HG03457 (cell line): ENCODE data around the gene LTA4H.

Source experiments
- ATAC-seq: cut with Tn5 transposase; IDR thresholded peaks from one replicate; pipeline ENCODE4 v1.9.1; 2021; ENCODE audit warnings: moderate number of reproducible peaks; ENCODE audit not compliant: unreplicated experiment

Gene LTA4H

DNA sequence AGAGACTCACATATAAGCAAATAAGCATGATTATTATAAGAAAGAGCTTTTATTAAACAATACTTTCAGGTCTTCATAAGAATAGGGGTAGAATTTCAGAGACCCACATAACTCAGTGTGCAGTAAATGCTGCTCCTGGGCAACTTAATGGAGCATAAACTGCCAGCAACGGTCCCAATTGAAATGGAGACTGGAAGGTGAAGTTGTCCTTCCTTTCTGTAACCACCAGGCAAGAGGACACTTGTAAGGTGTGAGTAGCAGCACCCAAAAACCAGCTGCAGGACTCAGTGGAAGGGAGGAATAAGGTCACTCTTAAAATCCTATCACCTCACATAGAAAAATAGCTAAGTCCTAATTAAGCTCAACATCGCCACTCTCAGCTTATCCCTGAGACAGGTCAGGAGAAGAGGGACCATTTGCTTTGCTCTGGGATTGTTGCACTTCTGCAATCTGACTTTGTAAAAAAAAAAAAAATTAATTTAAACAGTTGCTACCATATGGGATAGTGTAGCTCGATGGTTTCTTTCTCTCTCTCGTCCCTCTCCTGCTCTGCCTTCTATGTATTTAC, 22.7 kb upstream of the LTA4H start:
- no peak for ATAC-seq

DNA sequence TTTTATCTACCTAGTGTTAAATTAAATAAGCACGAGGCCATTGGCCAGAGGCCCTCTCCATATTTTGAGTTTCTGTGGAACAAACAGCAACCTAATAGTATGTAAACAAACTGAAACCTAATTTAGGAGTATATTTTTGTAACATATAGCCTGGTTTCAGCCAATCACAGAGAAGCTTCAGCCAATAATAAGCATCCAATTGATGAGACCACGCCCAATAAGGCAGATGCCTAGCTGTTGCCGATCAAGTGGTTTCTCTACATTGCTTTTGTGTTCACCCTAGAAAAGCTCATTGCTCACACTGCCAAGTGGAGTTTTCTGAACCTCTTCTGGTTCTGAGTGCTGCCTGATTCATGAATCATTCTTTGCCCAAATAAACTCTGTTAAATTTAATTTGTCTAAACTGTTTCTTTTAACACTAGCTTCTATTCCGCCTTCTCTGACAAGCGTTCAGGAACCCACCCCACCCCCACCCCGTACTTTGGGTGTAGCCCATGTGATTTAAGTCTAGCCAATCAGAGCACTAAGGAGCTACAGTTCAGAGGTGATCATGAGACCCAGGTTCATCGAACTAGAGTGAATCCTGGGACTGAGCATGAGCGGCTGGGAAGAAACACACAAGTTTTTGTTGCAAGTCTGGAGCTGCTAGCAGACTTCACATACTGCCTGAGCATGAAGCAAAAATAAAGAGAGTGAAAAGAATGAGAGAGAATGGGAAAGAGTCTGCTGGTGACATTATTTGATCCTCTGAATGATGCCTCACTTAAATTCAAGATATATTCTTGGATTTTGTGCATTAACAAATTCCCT, 21.5 kb upstream of the LTA4H start:
- no peak for ATAC-seq

DNA sequence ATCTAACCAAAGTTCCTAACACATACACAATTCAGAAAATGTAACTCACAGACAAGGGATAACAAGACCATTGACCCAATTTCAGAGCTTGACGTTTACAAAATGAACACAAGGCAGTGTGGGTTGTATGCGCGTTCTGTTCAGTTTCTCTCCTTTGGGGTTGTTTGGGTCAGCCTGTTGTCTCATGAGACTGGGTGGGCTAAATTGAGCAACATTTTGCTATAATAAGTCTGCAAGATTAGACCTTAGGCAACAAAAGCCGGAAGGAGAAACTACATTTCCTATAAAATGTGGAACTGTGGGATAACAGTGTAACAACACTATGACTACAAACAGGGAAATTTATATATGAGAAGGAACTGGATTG, 18.8 kb upstream of the LTA4H start:
- ATAC-seq: no peak

DNA sequence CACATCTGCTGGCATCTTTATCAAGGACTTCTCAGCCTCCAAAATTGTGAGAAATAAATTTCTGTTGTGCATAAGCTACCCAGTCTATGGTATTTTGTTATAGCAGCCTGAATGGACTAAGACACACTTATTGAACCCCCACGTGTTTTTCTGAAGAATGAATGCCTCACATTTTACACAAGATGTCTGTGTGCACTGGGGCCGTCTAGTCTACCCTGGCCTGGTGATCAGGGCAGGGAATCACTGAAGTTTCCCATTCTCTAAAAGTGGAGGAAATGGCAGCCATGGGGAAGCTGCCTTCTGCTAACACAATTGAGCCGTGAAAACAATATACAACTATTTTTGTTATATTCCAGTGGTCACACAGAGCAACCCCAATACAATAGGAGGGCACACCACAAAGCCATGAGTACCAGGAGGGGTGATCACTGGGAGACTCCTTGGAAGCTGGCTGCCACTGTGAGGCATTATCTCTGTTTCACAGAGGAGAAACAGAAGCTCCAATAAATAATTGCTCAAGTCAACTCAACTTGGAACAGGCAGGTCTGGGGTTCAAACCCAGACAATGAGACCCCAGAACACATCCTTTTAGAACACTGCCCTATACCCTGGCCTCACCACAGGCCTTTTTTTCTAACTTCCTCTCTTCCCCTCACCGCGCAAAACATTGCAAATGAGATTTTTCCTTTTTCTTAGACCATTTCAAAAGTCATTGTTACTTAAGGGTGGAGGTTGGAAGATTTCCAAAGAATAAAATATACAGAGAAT, 18.3 kb upstream of the LTA4H start:
- ATAC-seq: no peak

DNA sequence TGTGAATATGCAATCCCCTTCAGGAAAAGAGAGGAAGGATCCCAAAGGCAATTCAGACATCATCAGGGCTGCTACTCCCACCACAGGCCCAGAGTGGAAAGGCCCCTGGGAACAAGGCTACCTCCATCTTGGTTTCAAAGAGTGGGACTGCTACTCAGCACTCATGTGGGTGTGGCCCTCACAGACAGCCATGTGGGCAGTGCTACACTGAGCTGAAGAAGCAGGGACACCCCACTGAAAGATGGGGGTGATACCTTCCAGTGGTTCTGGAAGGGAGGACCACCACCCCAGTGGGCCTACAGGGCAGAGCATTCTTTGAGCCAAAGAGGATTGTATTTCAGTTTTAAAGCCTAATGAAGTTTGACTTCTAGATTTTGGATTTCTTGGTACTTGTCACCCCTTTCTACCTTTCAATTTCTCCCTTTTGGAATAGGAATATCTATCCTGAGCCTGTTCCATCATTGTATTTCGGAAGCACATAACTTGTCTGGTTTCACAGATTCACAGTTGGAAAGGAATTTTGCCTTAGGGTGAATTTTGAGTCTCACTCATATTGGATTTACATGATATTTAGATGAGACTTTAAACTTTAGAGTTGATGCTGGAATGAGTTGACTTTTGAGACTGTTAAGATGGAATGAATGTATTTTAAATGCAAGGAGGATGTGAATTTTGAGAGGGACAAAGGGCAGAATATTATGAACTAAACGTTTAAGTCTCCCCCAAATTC, 16.5 kb upstream of the LTA4H start:
- no peak for ATAC-seq

DNA sequence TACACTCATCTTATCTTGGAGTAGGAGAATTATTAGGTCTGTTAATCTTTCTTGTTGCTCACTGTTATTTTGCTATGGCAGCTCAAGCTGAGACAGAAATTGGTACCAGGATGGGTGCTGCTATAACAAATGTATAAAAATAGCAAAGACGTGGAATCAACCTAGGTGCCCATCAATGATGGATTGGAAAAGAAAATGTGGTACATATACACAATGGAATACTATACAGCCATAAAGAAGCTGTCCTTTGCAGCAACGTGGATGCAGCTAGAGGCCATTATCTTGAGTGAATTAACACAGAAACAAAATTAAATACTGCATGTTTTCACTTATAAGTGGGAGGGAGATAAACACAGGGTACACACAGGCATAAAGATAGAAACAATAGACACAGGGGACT, 14.8 kb upstream of the LTA4H start:
- no peak for ATAC-seq

DNA sequence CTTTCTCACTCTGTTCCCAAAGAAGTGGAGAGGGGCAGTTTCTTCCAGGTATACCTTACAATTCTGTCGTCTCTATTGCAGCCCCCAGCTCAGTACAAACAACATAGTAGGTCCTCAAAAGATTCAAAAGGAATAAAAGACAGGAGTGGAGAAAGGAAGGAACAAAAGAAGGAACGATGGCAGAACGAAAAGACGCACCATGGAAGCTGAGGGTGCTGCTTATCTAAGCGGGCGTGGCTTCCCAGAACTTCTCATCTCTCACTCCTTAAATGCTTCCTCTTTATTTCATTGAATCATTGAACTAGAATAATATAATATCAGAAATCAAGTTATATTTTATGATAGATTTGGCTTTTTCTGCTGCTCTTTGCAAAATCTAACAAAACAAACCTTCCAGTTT, 13.7 kb upstream of the LTA4H start:
- no peak for ATAC-seq

DNA sequence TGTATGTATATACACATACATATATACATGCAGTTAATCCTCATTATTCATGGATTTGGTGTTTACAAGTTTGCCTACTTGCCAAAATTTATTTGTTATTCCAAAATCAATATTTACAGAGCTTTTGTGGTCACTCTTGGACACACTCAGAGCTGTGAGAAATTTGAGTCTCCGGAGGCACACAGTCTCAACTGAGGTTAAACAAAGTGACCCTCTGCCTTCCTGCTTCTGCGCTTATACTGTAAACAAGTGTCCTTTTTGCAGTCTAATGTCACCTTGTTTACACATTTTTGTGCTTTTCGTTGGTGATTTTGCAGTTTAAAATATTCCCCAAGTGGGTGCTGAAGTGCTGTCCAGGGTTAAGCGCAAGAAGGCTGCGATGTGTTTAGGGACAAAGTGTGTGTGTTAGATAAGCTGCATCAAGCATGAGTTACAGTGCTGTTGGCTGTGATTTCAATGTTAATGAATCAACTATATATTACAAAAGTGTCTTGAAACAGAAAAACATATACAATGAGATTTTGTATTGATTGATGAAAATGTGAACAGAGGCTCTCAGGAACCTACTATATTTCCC, 13.1 kb upstream of the LTA4H start:
- no peak for ATAC-seq

DNA sequence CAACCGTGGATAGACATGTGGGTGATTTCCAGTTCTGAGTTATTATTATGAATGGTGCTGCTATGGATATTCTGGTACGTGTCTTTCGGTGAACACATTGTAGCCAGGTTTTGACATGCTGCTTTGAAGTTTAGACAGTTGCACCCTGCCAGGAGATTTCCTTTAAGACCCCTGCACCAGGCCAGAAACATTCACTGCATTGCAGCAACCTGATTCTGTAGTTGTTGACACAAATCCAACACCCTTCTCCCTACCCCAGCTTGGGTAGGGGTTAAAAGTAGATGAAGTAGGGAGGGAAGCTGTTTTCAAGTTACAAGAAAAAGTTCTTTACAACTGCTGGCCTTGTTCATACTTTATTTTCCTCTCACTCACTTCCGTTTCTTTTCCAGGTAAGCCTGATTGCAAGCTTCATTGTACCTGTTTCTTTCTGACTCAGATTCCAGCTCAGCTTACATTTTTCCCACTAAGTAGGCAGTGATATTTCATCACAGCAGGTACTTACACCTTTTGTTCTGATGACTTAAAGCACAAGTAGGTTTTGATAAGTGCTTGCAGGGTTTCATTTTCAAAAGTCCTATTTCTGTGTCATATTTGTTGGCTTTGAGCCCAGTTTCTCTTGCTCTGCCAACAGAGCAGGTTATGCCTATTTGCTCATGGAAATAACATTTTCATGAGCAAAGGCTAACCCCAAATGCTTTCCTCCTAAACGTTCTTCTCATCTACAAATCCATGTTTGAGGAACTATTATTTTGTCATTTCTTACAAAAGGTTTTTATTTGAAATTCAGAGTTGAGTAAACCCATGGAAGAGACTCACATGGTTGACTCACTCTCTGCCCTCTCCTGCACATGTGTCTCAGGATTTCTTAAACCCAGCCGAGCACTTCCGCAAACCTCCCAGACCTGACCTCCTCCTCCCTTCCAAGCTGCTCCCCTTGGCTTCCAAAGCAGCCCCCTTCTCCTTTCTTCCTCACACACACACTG, 12.1 kb upstream of the LTA4H start:
- ATAC-seq: peak; percentile 78

DNA sequence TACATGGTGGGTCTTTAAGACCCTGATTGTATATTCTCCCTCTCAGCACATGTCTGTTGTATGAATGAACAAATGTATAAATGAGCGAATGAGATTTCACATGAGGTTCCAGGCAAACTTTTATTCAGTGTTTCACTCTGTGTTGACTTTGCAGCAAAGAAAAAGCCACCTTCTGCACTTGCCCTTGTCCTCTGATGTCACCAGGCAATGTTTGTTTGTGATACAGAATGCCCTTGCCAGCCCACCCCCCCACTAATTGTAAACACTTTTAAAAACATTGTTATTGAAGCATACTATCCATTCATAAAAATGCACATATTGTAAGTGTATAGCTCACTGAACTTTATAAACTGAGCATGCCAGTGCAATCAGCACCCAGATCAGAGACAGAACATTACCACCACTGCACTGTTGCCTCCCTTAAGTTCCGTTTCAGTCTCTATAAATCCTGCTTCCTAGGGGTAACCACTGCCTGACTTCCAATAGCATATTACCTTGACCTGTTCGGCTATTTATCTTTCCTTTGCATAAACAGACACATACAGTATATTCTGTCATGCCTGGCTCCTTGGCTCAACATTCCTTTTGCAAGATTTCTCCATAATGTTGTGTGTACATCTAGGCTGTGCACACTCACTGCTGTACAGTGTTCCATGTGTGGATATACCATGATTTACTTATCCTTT, 11.3 kb upstream of the LTA4H start:
- ATAC-seq: no peak

DNA sequence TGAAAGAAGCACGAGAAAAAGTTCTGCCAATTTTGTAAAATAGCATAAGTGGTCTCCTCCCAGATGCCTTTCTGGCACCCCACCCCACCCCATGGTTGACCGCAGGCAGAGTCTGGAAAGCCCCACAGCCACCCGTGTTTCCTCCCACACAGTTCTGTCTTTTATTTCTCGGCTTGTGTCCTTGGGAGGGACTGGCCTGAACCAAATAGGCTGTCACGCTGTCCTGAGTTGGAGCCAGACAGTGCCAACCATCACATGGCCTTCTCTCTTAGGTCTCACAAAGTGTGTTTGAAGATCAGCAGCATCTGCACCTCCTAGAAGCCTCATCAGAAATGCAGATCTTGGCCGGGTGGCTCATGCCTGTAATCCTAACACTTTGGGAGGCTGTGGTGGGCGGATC, 10.2 kb upstream of the LTA4H start:
- no peak for ATAC-seq

DNA sequence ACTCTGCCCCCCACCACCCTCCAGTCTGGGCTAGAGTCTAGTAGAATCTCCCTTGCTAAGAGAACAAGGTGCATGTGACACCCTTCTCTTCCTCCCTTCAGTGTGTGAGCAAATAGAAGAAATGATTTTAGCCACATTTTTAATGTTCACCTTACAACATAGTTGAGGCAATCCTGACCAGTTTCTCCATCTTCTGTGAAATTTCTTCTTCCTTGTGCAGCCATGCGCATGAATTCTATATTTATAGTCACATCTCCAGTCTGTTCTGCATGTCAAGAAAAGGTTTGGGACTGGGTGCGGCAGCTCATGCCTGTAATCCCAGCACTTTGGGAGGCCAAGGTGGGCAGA, 9.5 kb upstream of the LTA4H start:
- no peak for ATAC-seq

DNA sequence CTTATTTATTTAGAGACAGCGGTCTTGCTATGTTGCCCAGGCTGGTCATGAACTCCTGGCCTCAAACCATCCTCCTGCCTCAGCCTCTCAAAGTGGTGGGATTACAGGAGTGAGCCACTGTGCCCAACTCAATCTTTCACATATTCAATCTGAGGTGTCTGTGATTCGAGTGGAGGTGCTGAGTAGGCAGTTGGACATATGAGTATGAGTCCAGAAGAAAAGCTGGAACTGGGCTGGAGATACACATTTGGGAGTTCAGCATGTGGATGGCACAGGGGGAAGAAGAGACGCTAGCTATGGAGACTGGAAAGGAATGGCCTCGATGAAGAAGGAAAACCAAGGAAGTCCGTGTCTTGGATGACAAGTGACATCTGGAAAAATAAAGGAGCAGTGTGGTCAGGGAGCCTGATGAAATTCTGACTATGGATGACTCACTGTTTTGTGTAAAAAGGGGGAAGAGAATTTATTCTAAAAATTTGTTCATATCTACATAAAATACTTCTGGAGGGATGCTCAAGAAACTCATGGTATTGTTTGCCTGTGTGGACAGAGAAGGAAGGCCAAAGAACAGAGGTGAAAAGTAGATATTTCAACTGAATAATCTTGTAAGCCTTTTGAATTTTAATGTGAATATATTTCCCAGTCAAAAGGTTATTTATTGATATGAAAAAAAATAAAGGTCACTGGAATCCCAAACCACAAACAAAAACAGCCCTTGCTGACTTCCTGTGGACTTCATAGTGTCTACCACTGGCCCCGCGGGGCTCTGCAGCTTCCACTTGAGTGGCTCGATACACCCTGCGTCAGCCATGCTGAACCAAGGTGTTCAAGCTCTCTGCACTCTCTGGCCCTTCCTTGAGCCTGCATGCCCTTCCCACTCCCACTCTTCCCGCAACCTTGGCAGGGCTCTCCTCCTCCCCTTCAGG, 8.9 kb upstream of the LTA4H start:
- no peak for ATAC-seq

DNA sequence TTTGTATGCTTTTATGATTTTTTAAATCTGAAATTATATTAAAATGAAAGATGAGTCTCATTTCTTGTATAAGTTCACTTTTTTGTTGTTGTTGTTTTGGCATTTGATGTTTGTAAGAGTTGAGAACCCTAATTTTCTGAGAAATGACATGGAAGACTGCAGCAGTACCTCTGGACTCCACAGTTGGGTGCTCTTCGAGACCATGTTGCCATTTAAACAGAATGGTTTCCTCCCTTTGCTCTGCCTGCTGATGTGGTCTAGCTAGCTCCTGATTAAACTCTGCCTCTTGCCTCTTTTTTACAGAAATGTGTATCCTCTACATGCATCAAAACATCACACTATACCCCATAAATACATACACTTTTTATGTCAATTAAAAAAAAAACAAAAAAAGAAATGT, 5.8 kb upstream of the LTA4H start:
- no peak for ATAC-seq

DNA sequence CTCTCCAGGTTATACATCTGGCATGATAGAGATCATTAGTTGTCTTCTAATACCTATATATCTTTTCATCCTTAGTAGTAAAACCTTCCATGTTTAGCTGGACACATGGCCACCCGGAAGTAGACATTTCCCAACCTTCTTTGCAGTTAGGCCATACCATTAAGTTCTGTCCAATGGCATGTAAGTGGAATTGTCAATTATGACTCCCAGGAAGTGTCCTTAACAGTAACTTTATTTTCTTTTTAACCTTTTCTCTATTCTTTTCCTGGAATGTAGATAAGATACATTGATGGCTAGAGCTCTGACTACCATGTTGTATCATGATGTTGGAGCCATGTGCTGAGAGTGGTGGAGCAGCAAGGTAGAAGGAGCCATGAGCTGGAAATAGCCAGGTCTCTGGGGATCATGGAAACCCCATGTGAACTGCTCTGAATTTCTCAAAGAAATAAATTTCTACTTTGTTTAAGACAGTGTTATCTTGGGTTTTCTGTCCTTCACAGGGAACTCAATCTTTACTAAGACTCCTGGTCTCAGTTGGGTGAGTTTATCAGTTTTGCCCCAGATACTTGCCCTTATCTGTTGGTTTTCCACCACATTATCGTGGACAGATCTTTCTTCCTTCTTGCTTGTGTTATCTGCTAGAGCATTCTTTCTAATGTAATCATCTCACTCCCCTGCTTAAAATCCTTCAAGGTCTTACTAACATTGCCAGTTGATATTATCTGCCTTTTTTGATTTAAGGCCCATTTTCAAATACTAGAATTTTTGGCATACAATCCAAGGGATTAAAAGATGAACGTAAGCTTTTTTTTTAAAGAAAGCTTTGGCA, 5.1 kb upstream of the LTA4H start:
- ATAC-seq: no peak

DNA sequence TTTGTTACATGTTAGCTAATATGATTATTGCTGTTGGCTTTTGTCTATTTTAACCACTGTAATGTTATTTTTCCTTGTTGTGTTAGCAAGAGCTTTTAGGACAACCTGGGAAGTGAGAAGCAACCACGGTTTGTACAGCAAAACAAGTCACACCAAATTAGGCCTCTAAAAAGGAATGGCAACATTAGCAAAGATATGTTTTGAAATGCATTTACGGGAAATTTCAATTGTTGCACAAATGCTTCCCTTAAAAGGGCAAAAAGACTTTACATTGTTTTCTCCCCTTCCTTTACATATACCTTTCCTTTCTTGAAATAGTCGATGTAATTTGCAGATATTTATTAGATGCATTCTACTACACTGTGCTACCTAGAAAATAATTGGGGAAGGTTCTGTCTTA, 4.1 kb upstream of the LTA4H start:
- ATAC-seq: no peak

DNA sequence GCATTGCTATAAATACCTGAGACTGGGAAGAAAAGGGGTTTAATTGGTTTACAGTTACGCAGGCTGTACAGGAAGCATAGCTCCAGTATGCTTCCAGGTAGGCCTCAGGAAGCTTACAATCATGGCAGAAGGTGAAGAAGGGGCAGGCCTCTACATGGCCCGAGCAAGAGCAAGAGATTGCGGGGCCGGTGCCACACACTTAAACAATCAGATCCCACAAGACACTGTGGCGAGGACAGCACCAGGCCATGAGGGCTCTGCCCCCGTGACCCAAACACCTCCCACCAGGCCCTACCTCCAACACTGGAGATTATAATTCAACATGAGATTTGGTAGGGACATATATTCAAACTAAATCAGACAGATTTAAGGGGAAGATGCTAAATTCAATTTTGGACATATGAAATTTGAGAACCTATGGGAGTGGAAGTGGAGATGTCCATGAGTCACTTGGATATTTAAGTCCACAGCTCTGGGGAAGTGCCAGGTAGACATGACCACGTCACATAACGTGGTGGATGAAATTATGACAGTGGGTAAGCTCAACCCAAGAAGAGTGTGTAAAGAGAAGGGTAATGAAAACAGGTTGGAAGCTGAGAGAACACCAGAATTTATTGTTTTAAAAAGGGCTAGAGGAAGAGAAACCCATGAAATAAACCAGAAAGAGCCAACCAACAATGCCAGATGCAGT, 1.5 kb upstream of the LTA4H start:
- ATAC-seq: no peak
